ENCODE measurements around the gene PRR12. TPM values are rescaled to one million over a fixed set of nuclear protein-coding genes. Genes with fewer than 3 reads are reported as not detected.

Gene PRR12
- total and polyA plus RNA-seq, 2 donors (not counting 3 experiments of a cell fraction or from before 2014, with no cell fraction given), result 1.9 to 37.0 TPM

- POLR2A ChIA-PET, result interaction anchor here (0.8 kb wide), 1 partner anchor 24 kb away, joined by 3 read pairs; the partner anchor contains the start of gene SCAF1
- H3K4me3 ChIP-seq (replicated peaks in 1 of 3; ENCODE audit: insufficient read depth in 1 of 3, low read depth in 1 of 3, low read length in 3 of 3), result peak overlapping the region; percentile 42 to 88 (median 67)
- peak overlapping the region; percentile 88 for H3K4me2 ChIP-seq (ENCODE audit: insufficient read depth, low read length)
- TSS peak; percentile 29 for BruUV-seq (replicated peaks)
- dilution Hi-C loops (cut with MboI; ENCODE audit: extremely low pct_ligation_motif_present, low sequenced_read_pairs) (no loop called here), intact Hi-C loops (cut with micrococcal nuclease) (no loop called here)
- H3K27me3 ChIP-seq (ENCODE audit: control insufficient read depth in 2 of 2, insufficient read depth in 2 of 2, low read length in 2 of 2), result no peaks in the 10 kb centered on the region
- H2AFZ ChIP-seq (ENCODE audit: low read depth, low read length), result peak overlapping the region; percentile 53
- H3K27ac ChIP-seq (ENCODE audit: insufficient read depth, low read depth, low read length), result peak overlapping the region; percentile 35
- no peaks in the 10 kb centered on the region for H3K9me3 ChIP-seq (replicated peaks; ENCODE audit: control insufficient read depth, insufficient read depth, low read length)
- peaks cover 8% of the 10 kb centered on the region for H3K4me1 ChIP-seq (ENCODE audit: control insufficient read depth, extremely low read depth, insufficient read depth, low read length)
- CTCF ChIA-PET, result interaction anchor here (2.2 kb wide), 2 partner anchors 10 to 23 kb away, joined by 9 to 15 read pairs; partner anchors contain the start of genes PRMT1 and SCAF1
- H3K9ac ChIP-seq (replicated peaks; ENCODE audit: extremely low read depth, insufficient read depth, low read length), result peak overlapping the region; percentile 41
- TF ChIP-seq POLR2A (IDR thresholded peaks at IDR 0.05; ENCODE audit: low read depth, low read length) (no peak), JUN (IDR thresholded peaks at IDR 0.05; ENCODE audit: borderline replicate concordance, insufficient read depth, insufficient read length, low read depth) (no peak), EZH2 (IDR thresholded peaks at IDR 0.05; ENCODE audit: borderline replicate concordance, low read depth, low read length, severe bottlenecking) (no peak), MYC (IDR thresholded peaks at IDR 0.05; ENCODE audit: low read depth, low read length) (no peak), FOS (IDR thresholded peaks at IDR 0.05; ENCODE audit: borderline replicate concordance, insufficient read depth, low read length) (no peak), GATA2 (IDR thresholded peaks at IDR 0.05; ENCODE audit: insufficient read depth, insufficient read length, low read depth, low read length) (no peak), POLR2AphosphoS5 (IDR thresholded peaks at IDR 0.05; ENCODE audit: insufficient read depth, low read depth, low read length) (no peak)
- TF ChIP-seq, protein P1, sequence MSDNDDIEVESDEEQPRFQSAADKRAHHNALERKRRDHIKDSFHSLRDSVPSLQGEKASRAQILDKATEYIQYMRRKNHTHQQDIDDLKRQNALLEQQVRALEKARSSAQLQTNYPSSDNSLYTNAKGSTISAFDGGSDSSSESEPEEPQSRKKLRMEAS (IDR thresholded peaks at IDR 0.05; ENCODE audit: insufficient read depth, insufficient read length), result no peak
- TF ChIP-seq, protein P2, sequence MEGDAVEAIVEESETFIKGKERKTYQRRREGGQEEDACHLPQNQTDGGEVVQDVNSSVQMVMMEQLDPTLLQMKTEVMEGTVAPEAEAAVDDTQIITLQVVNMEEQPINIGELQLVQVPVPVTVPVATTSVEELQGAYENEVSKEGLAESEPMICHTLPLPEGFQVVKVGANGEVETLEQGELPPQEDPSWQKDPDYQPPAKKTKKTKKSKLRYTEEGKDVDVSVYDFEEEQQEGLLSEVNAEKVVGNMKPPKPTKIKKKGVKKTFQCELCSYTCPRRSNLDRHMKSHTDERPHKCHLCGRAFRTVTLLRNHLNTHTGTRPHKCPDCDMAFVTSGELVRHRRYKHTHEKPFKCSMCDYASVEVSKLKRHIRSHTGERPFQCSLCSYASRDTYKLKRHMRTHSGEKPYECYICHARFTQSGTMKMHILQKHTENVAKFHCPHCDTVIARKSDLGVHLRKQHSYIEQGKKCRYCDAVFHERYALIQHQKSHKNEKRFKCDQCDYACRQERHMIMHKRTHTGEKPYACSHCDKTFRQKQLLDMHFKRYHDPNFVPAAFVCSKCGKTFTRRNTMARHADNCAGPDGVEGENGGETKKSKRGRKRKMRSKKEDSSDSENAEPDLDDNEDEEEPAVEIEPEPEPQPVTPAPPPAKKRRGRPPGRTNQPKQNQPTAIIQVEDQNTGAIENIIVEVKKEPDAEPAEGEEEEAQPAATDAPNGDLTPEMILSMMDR (IDR thresholded peaks at IDR 0.05; ENCODE audit: extremely low read depth in 1 of 2, insufficient read depth in 1 of 2, low read depth in 1 of 2, low read length in 2 of 2), result no peak
- no peak for FAIRE-seq
- H3K79me2 ChIP-seq (ENCODE audit: control insufficient read depth, insufficient read depth, low read length), result peaks cover 17% of the 10 kb centered on the region
- DNase-seq (ENCODE audit: low read depth, low spot score), result no peak
- no peaks in the 10 kb centered on the region for H4K20me1 ChIP-seq (replicated peaks; ENCODE audit: control insufficient read depth, extremely low read depth, insufficient read depth, low read length)
- peaks cover 0 to 19% of the 10 kb centered on the region in 2 experiments for H3K36me3 ChIP-seq (ENCODE audit: control insufficient read depth in 2 of 2, extremely low read depth in 1 of 2, insufficient read depth in 2 of 2, low read length in 2 of 2)
- H3K9me1 ChIP-seq (replicated peaks; ENCODE audit: control insufficient read depth, extremely low read depth, insufficient read depth, low read length), result no peaks in the 10 kb centered on the region
These were observed 75.1 kb downstream of the PRR12 start for GRCh38 chr19:49666120-49666444.
